ENCODE data around the gene BTBD2.

- TF ChIP-seq POLR2AphosphoS5 (IDR thresholded peaks at IDR 0.05) (no peak), POLR2A (IDR thresholded peaks at IDR 0.05) (no peak), CTCF (IDR thresholded peaks at IDR 0.05) (no peak)
Observed at GRCh38 chr19:2064395-2064787, 48.9 kb upstream of the BTBD2 start.
